Measurements from ENCODE around the gene SLC7A1. TPM values are rescaled to one million over a fixed set of nuclear protein-coding genes. Genes with fewer than 3 reads are reported as not detected.

SLC7A1 gene
- total RNA-seq, 2 experiments from 2014 or later = 39.5 to 141 TPM

- no peaks in the 10 kb centered on the region for H3K9me3 ChIP-seq (ENCODE audit: low read length)
- CTCF ChIA-PET (ENCODE audit: unreplicated experiment) = no interaction called here
- peaks cover 99% of the 10 kb centered on the region for H3K36me3 ChIP-seq (ENCODE audit: insufficient read depth, low read length)
- H3K4me1 ChIP-seq (ENCODE audit: insufficient read depth, low read length, poor library complexity, severe bottlenecking) = no peaks in the 10 kb centered on the region
- TF ChIP-seq EZH2phosphoT487 (IDR thresholded peaks at IDR 0.05; ENCODE audit: borderline replicate concordance, low read depth, low read length) = no peak
- TF ChIP-seq CTCF (conservative IDR thresholded peaks at IDR 0.05; ENCODE audit: low read length) = no peak
- H2AFZ ChIP-seq (ENCODE audit: low read length) = no peak overlapping the region
- H3K79me2 ChIP-seq (ENCODE audit: insufficient read depth, low read depth, low read length) = no peaks in the 10 kb centered on the region
- no peak overlapping the region for H3K4me2 ChIP-seq (ENCODE audit: low read length)
- POLR2A ChIA-PET = interaction anchor here (0.7 kb wide), 1 partner anchor 28 kb away, joined by 9 read pairs; no protein-coding TSS in a partner anchor
- H4K20me1 ChIP-seq (ENCODE audit: insufficient read depth, low read length) = no peaks in the 10 kb centered on the region
- no TSS peak for BruUV-seq (replicated peaks)
- no peaks in the 10 kb centered on the region for H3K9me2 ChIP-seq (ENCODE audit: insufficient read depth, low read length)
- H3K4me3 ChIP-seq (ENCODE audit: low read depth, low read length, poor library complexity, severe bottlenecking) = no peak overlapping the region
- no peak for DNase-seq (ENCODE audit: low spot score)
- no peak overlapping the region for H3K27ac ChIP-seq (ENCODE audit: low read depth, low read length, poor library complexity, severe bottlenecking)
- intact Hi-C loops (cut with micrococcal nuclease; ENCODE audit: unreplicated experiment) = no loop called here
Measured at GRCh38 chr13:29523199-29523961, 72.1 kb downstream of the SLC7A1 start.

- no peak overlapping the region for H3K27ac ChIP-seq (ENCODE audit: low read depth, low read length, poor library complexity, severe bottlenecking)
- TF ChIP-seq EZH2phosphoT487 (IDR thresholded peaks at IDR 0.05; ENCODE audit: borderline replicate concordance, low read depth, low read length) (no peak), CTCF (conservative IDR thresholded peaks at IDR 0.05; ENCODE audit: low read length) (no peak)
- ChIA-PET CTCF (ENCODE audit: unreplicated experiment) (no interaction called here), POLR2A (no interaction called here)
- H2AFZ ChIP-seq (ENCODE audit: low read length) = no peak overlapping the region
- no peaks in the 10 kb centered on the region for H3K4me1 ChIP-seq (ENCODE audit: insufficient read depth, low read length, poor library complexity, severe bottlenecking)
- DNase-seq (ENCODE audit: low spot score) = no peak
- BruUV-seq (replicated peaks) = no TSS peak
- no peaks in the 10 kb centered on the region for H3K79me2 ChIP-seq (ENCODE audit: insufficient read depth, low read depth, low read length)
- H3K4me2 ChIP-seq (ENCODE audit: low read length) = no peak overlapping the region
- H3K4me3 ChIP-seq (ENCODE audit: low read depth, low read length, poor library complexity, severe bottlenecking) = no peak overlapping the region
- peaks cover 99% of the 10 kb centered on the region for H3K36me3 ChIP-seq (ENCODE audit: insufficient read depth, low read length)
- no peaks in the 10 kb centered on the region for H3K9me2 ChIP-seq (ENCODE audit: insufficient read depth, low read length)
- H3K9me3 ChIP-seq (ENCODE audit: low read length) = no peaks in the 10 kb centered on the region
- intact Hi-C loops (cut with micrococcal nuclease; ENCODE audit: unreplicated experiment) = no loop called here
- H4K20me1 ChIP-seq (ENCODE audit: insufficient read depth, low read length) = no peaks in the 10 kb centered on the region
Measured at GRCh38 chr13:29522044-29522685, 73.3 kb downstream of the SLC7A1 start.

- ChIA-PET POLR2A (no interaction called here), CTCF (ENCODE audit: unreplicated experiment) (no interaction called here)
- no peaks in the 10 kb centered on the region for H3K4me1 ChIP-seq (ENCODE audit: insufficient read depth, low read length, poor library complexity, severe bottlenecking)
- DNase-seq (ENCODE audit: low spot score) = no peak
- no peak overlapping the region for H3K4me2 ChIP-seq (ENCODE audit: low read length)
- H3K4me3 ChIP-seq (ENCODE audit: low read depth, low read length, poor library complexity, severe bottlenecking) = no peak overlapping the region
- no peak for TF ChIP-seq CTCF (conservative IDR thresholded peaks at IDR 0.05; ENCODE audit: low read length)
- TF ChIP-seq EZH2phosphoT487 (IDR thresholded peaks at IDR 0.05; ENCODE audit: borderline replicate concordance, low read depth, low read length) = no peak
- intact Hi-C loops (cut with micrococcal nuclease; ENCODE audit: unreplicated experiment) = no loop called here
- peaks cover 99% of the 10 kb centered on the region for H3K36me3 ChIP-seq (ENCODE audit: insufficient read depth, low read length)
- no peaks in the 10 kb centered on the region for H3K9me2 ChIP-seq (ENCODE audit: insufficient read depth, low read length)
- no peaks in the 10 kb centered on the region for H3K9me3 ChIP-seq (ENCODE audit: low read length)
- no TSS peak for BruUV-seq (replicated peaks)
- H3K27ac ChIP-seq (ENCODE audit: low read depth, low read length, poor library complexity, severe bottlenecking) = no peak overlapping the region
- no peaks in the 10 kb centered on the region for H4K20me1 ChIP-seq (ENCODE audit: insufficient read depth, low read length)
- no peak overlapping the region for H2AFZ ChIP-seq (ENCODE audit: low read length)
- no peaks in the 10 kb centered on the region for H3K79me2 ChIP-seq (ENCODE audit: insufficient read depth, low read depth, low read length)
Measured at GRCh38 chr13:29521336-29521735, 74.2 kb downstream of the SLC7A1 start.
